Neural crest cell (in vitro differentiated cells): ENCODE measurements around the gene POU2F1. TPM values are rescaled to one million over a fixed set of nuclear protein-coding genes. Genes with fewer than 3 reads are reported as not detected.

ENCODE experiments used
- DNase-seq: peaks from one replicate; pipeline ENCODE4 v3.0.0; 2021; ENCODE audit warnings: low read depth, mixed read lengths, low spot score
- H3K27ac Mint-ChIP-seq: one replicate; pipeline ENCODE4 v1.8.0; 2021; ENCODE audit warnings: mild to moderate bottlenecking, mixed read lengths; ENCODE audit not compliant: unreplicated experiment
- H3K27me3 Mint-ChIP-seq: 2 replicates; pipeline ENCODE4 v1.8.0; 2021; ENCODE audit warnings: low read depth, mild to moderate bottlenecking, mixed read lengths
- H3K36me3 Mint-ChIP-seq: 2 replicates; pipeline ENCODE4 v1.8.0; 2021; ENCODE audit warnings: low read depth, mild to moderate bottlenecking, mixed read lengths
- H3K4me1 Mint-ChIP-seq: 2 replicates; pipeline ENCODE4 v1.8.0; 2021; ENCODE audit warnings: mixed read lengths
- H3K4me3 Mint-ChIP-seq: one replicate; pipeline ENCODE4 v1.8.0; 2021; ENCODE audit warnings: mild to moderate bottlenecking, mixed read lengths
- H3K9me3 Mint-ChIP-seq: 2 replicates; pipeline ENCODE4 v1.8.0; 2021; ENCODE audit warnings: mixed read lengths
- total RNA-seq: library from RNA; stranded (reverse); gene quantifications from 2 replicates; pipeline ENCODE4 v1.2.1, GENCODE V29; 2021
- TF ChIP-seq, protein P1 (sequence below): fragments of 200-600 bp; sonication (generic); conservative IDR thresholded peaks from 2 replicates; pipeline ENCODE4 v1.5.0; 2021; ENCODE audit warnings: antibody characterized with exemption, mild to moderate bottlenecking

Gene POU2F1
- total RNA-seq, 1 donor from 2014 or later = 40.1 TPM

DNA sequence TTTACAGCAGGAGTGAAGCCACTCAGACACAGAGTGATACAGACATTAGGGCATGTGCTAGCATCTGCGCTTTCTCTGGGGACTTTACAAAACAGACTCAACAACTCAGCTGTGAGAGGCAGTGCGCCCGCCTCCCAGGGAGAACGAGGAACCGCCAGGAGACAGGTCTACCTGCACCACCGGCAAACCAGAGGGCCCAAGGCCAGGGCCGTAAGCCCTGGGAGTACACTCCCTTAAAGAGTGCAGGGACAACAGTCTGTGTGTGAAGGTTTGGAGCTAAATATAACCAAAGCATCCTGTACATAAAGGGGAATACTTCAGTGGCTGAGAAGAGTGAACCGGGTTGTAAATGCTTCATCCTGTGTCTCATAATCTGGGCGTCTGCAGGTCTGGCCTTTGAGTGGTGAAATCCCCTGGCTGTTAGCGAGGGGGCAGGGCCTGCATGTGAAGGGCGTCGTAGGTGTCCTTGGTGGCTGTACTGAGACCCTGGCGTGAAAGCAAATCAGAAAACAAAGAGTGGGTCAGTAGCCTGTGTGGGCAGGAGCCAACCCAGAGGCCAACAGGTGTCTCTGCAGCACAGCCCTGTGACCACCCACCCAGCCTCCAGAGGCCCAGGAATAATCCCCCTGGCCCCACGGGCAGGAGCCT lies 210.7 kb downstream of the POU2F1 start:
- no peaks in the 10 kb centered on the region for H3K27me3 Mint-ChIP-seq
- peaks cover 6% of the 10 kb centered on the region for H3K9me3 Mint-ChIP-seq
- TF ChIP-seq, protein P1, sequence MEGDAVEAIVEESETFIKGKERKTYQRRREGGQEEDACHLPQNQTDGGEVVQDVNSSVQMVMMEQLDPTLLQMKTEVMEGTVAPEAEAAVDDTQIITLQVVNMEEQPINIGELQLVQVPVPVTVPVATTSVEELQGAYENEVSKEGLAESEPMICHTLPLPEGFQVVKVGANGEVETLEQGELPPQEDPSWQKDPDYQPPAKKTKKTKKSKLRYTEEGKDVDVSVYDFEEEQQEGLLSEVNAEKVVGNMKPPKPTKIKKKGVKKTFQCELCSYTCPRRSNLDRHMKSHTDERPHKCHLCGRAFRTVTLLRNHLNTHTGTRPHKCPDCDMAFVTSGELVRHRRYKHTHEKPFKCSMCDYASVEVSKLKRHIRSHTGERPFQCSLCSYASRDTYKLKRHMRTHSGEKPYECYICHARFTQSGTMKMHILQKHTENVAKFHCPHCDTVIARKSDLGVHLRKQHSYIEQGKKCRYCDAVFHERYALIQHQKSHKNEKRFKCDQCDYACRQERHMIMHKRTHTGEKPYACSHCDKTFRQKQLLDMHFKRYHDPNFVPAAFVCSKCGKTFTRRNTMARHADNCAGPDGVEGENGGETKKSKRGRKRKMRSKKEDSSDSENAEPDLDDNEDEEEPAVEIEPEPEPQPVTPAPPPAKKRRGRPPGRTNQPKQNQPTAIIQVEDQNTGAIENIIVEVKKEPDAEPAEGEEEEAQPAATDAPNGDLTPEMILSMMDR = no peak
- H3K36me3 Mint-ChIP-seq = peaks cover 6% of the 10 kb centered on the region
- H3K4me3 Mint-ChIP-seq = no peak overlapping the region
- H3K4me1 Mint-ChIP-seq = peaks cover 18% of the 10 kb centered on the region
- DNase-seq = no peak
- H3K27ac Mint-ChIP-seq = no peak overlapping the region

DNA sequence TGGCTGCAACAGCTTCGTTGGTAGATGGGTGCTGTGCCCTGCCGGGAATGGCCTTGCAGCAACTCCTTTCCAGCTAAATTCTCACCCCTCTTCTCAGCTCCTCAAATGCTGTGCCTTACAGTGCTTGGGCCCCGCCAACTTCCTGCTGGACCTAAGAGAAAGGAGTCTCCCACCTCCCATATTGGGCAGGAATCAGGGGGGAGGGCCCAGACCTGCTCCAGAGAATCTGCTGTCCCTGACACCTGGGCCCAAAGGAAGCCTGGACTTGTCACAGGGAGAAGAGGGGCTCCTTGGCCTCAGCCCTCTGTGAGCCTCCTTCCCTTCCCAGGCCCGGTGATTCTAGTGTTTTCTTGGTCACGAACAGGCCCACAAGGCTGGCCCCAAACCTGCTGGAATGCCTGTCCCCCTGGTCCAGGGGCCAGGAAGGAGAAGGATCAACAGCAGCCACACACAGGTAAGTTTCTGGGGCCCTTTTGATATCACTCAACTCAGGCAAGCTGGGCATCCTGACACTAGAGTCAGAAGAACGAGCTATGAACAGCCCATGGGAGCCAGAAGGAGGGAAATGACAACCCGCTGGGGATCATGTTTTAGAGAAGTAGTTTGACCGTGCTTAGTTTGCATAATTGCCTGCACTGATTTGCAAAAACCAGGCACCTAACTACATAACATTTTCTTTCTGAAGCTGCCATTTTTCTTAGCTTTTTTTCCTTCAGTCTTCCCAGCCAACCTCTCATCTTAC lies 211.4 kb downstream of the POU2F1 start:
- peaks cover 9% of the 10 kb centered on the region for H3K36me3 Mint-ChIP-seq
- TF ChIP-seq, protein P1 = no peak
- H3K4me3 Mint-ChIP-seq = no peak overlapping the region
- H3K4me1 Mint-ChIP-seq = peaks cover 18% of the 10 kb centered on the region
- no peaks in the 10 kb centered on the region for H3K27me3 Mint-ChIP-seq
- H3K27ac Mint-ChIP-seq = no peak overlapping the region
- DNase-seq = no peak
- peaks cover 6% of the 10 kb centered on the region for H3K9me3 Mint-ChIP-seq

DNA sequence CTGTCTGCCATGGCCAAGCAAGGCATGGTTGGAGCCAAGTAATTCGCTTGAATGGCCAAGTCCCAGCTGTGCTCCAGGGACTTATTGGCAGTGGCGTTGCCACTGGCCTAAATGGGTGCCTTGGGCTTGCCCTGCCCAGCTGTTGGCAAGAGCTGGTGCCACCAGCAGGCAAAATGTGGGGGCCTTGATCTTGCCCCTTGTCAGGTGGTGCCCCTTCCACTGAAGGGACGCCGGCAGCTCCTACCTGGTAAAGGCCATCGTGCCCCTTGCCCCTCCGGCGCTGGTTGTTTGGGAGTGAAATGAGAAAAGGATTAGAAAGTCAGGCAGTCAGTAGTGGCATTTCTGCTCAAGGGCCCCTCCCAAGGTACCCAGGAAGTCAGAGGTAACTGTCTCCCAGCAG lies 212.1 kb downstream of the POU2F1 start:
- TF ChIP-seq, protein P1 = no peak

DNA sequence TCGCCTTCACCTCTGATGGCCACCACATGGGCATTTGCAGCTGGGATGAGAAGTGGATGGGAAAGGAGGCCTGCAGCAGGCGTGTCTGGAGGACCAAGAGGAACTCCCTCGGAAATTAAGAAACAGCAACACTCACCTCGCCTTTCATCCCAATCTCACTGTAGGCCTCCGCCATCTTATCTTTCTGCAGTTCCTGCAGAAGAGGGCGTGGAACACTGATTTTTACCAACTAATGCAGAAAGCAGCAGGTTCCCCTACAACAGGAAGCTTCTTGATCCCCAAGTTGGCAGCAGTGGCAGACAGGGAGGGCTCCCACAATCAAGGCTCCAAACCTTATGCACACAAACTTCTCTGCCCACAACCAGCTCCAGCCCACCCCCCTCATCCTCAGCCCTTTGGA lies 213.2 kb downstream of the POU2F1 start:
- Mint-ChIP-seq H3K9me3 (peaks cover 8% of the 10 kb centered on the region), H3K27ac (no peak overlapping the region), H3K4me1 (peaks cover 19% of the 10 kb centered on the region), H3K27me3 (no peaks in the 10 kb centered on the region), H3K4me3 (no peak overlapping the region), H3K36me3 (peaks cover 9% of the 10 kb centered on the region)
- TF ChIP-seq, protein P1 = no peak
- DNase-seq = no peak

More for the DNA sequence above, 212.1 kb downstream of the POU2F1 start:
- H3K4me3 Mint-ChIP-seq = no peak overlapping the region
- peaks cover 8% of the 10 kb centered on the region for H3K9me3 Mint-ChIP-seq
- no peak for DNase-seq
- no peak overlapping the region for H3K27ac Mint-ChIP-seq
- peaks cover 18% of the 10 kb centered on the region for H3K4me1 Mint-ChIP-seq
- no peaks in the 10 kb centered on the region for H3K27me3 Mint-ChIP-seq
- H3K36me3 Mint-ChIP-seq = peaks cover 9% of the 10 kb centered on the region

DNA sequence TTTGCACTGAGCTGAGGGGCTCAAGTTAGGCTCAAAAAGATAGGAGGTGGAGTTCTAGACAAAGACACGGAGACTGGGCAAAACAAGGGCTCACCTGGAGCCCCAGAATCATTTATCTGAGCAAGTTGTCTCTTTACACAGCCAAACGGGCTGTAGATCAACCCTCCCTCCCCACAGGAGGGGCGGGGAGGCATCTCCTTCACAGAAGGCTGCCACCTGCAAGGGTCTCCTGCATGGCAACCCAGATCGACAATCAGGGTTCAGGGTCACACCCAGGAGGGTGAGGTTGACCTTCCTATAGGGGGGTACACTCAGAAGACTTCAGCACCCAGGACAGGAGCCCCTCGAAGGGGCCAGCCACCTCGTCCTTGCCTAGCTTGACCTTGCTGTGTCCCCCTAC lies 213.6 kb downstream of the POU2F1 start:
- TF ChIP-seq, protein P1 = no peak
- peaks cover 3% of the 10 kb centered on the region for H3K27me3 Mint-ChIP-seq
- no peak overlapping the region for H3K4me3 Mint-ChIP-seq
- H3K9me3 Mint-ChIP-seq = peaks cover 8% of the 10 kb centered on the region
- peaks cover 23% of the 10 kb centered on the region for H3K4me1 Mint-ChIP-seq
- no peak for DNase-seq
- H3K36me3 Mint-ChIP-seq = peaks cover 9% of the 10 kb centered on the region
- no peak overlapping the region for H3K27ac Mint-ChIP-seq
